Dendritic cell treated with granulocyte-macrophage colony-stimulating factor and Interleukin-4, amounts not matched to agents 40 ng/mL and 50 ng/mL, for 4 days (primary cell): ENCODE data around the gene MYO10.
"Not testable (repeated sequence)": the region's sequence is repeated elsewhere in the genome, so short reads cannot be mapped to it uniquely, and the experiment has no call there.

ENCODE experiments used
- H3K27ac Mint-ChIP-seq: one replicate; pipeline ENCODE4 v1.8.0; 2022; ENCODE audit warnings: mild to moderate bottlenecking, mixed read lengths
- H3K27me3 Mint-ChIP-seq: one replicate; pipeline ENCODE4 v1.8.0; 2022; ENCODE audit warnings: mild to moderate bottlenecking, mixed read lengths
- H3K36me3 Mint-ChIP-seq: one replicate; pipeline ENCODE4 v1.8.0; 2022; ENCODE audit warnings: low read depth, mixed read lengths
- H3K4me1 Mint-ChIP-seq: one replicate; pipeline ENCODE4 v1.8.0; 2022; ENCODE audit warnings: low read depth, mixed read lengths
- H3K4me3 Mint-ChIP-seq: one replicate; pipeline ENCODE4 v1.8.0; 2022; ENCODE audit warnings: mild to moderate bottlenecking, moderate library complexity, mixed read lengths
- H3K9me3 Mint-ChIP-seq: one replicate; pipeline ENCODE4 v1.8.0; 2022; ENCODE audit warnings: mixed read lengths
- intact Hi-C: fragments of 100-400 bp; cut with micrococcal nuclease; formaldehyde crosslinking; loops from one replicate; pipeline ENCODE4 v1.15.0; 2022

Gene MYO10

GRCh38 chr5:16666130-16666882 lies 269.8 kb downstream of the MYO10 start:
- Mint-ChIP-seq H3K36me3 (no peaks in the 10 kb centered on the region), H3K9me3 (no peaks in the 10 kb centered on the region), H3K27ac (no peak overlapping the region), H3K4me1 (no peaks in the 10 kb centered on the region), H3K4me3 (no peak overlapping the region), H3K27me3 (no peaks in the 10 kb centered on the region)
- intact Hi-C loops, result loop anchor here (10.0 kb wide), 1 partner anchor 172 kb away; no protein-coding TSS in a partner anchor

- H3K4me3 Mint-ChIP-seq, result no peak overlapping the region
- no peaks in the 10 kb centered on the region for H3K9me3 Mint-ChIP-seq
- no peaks in the 10 kb centered on the region for H3K4me1 Mint-ChIP-seq
- no peaks in the 10 kb centered on the region for H3K36me3 Mint-ChIP-seq
- H3K27ac Mint-ChIP-seq, result no peak overlapping the region
- H3K27me3 Mint-ChIP-seq, result no peaks in the 10 kb centered on the region
- intact Hi-C loops, result loop anchor here (10.0 kb wide), 1 partner anchor 171 kb away; no protein-coding TSS in a partner anchor
These were observed 270.5 kb downstream of the MYO10 start for GRCh38 chr5:16665601-16666000.

GRCh38 chr5:16664368-16664767 lies 271.7 kb downstream of the MYO10 start:
- H3K4me1 Mint-ChIP-seq, result no peaks in the 10 kb centered on the region
- intact Hi-C loops, result loop anchor here (10.0 kb wide), 1 partner anchor 170 kb away; no protein-coding TSS in a partner anchor
- H3K27ac Mint-ChIP-seq, result no peak overlapping the region
- no peak overlapping the region for H3K4me3 Mint-ChIP-seq
- no peaks in the 10 kb centered on the region for H3K9me3 Mint-ChIP-seq
- no peaks in the 10 kb centered on the region for H3K27me3 Mint-ChIP-seq
- H3K36me3 Mint-ChIP-seq, result no peaks in the 10 kb centered on the region

GRCh38 chr5:16663840-16664239 lies 272.2 kb downstream of the MYO10 start:
- H3K36me3 Mint-ChIP-seq, result no peaks in the 10 kb centered on the region
- intact Hi-C loops, result loop anchor here (10.0 kb wide), 1 partner anchor 169 kb away; no protein-coding TSS in a partner anchor
- no peak overlapping the region for H3K4me3 Mint-ChIP-seq
- H3K27ac Mint-ChIP-seq, result no peak overlapping the region
- no peaks in the 10 kb centered on the region for H3K4me1 Mint-ChIP-seq
- H3K9me3 Mint-ChIP-seq, result no peaks in the 10 kb centered on the region
- no peaks in the 10 kb centered on the region for H3K27me3 Mint-ChIP-seq

GRCh38 chr5:16661713-16662112 lies 274.4 kb downstream of the MYO10 start:
- no peak overlapping the region for H3K4me3 Mint-ChIP-seq
- intact Hi-C loops, result loop anchor here (10.0 kb wide), 1 partner anchor 167 kb away; no protein-coding TSS in a partner anchor
- H3K27me3 Mint-ChIP-seq, result no peaks in the 10 kb centered on the region
- no peaks in the 10 kb centered on the region for H3K9me3 Mint-ChIP-seq
- no peak overlapping the region for H3K27ac Mint-ChIP-seq
- no peaks in the 10 kb centered on the region for H3K36me3 Mint-ChIP-seq
- peaks cover 1% of the 10 kb centered on the region for H3K4me1 Mint-ChIP-seq

GRCh38 chr5:16660982-16661381 lies 275.1 kb downstream of the MYO10 start:
- H3K36me3 Mint-ChIP-seq, result no peaks in the 10 kb centered on the region
- H3K4me3 Mint-ChIP-seq, result no peak overlapping the region
- no peaks in the 10 kb centered on the region for H3K27me3 Mint-ChIP-seq
- no peaks in the 10 kb centered on the region for H3K9me3 Mint-ChIP-seq
- intact Hi-C loops, result loop anchor here (10.0 kb wide), 1 partner anchor 166 kb away; no protein-coding TSS in a partner anchor
- H3K27ac Mint-ChIP-seq, result no peak overlapping the region
- H3K4me1 Mint-ChIP-seq, result peaks cover 5% of the 10 kb centered on the region

GRCh38 chr5:16659536-16659935 lies 276.6 kb downstream of the MYO10 start:
- no peak overlapping the region for H3K27ac Mint-ChIP-seq
- no peak overlapping the region for H3K4me3 Mint-ChIP-seq
- H3K27me3 Mint-ChIP-seq, result no peaks in the 10 kb centered on the region
- H3K9me3 Mint-ChIP-seq, result no peaks in the 10 kb centered on the region
- peaks cover 5% of the 10 kb centered on the region for H3K4me1 Mint-ChIP-seq
- H3K36me3 Mint-ChIP-seq, result no peaks in the 10 kb centered on the region
- intact Hi-C loops, result no loop called here

- no peak overlapping the region for H3K27ac Mint-ChIP-seq
- peaks cover 5% of the 10 kb centered on the region for H3K4me1 Mint-ChIP-seq
- H3K36me3 Mint-ChIP-seq, result no peaks in the 10 kb centered on the region
- intact Hi-C loops, result no loop called here
- no peaks in the 10 kb centered on the region for H3K9me3 Mint-ChIP-seq
- H3K27me3 Mint-ChIP-seq, result no peaks in the 10 kb centered on the region
- no peak overlapping the region for H3K4me3 Mint-ChIP-seq
These were observed 279.4 kb downstream of the MYO10 start for GRCh38 chr5:16656561-16657191.

- H3K27me3 Mint-ChIP-seq, result no peaks in the 10 kb centered on the region
- H3K4me1 Mint-ChIP-seq, result peaks cover 5% of the 10 kb centered on the region
- H3K36me3 Mint-ChIP-seq, result no peaks in the 10 kb centered on the region
- intact Hi-C loops, result no loop called here
- H3K4me3 Mint-ChIP-seq, result no peak overlapping the region
- no peaks in the 10 kb centered on the region for H3K9me3 Mint-ChIP-seq
- H3K27ac Mint-ChIP-seq, result no peak overlapping the region
These were observed 281.3 kb downstream of the MYO10 start for GRCh38 chr5:16654647-16655334.

- H3K4me1 Mint-ChIP-seq, H3K9me3 Mint-ChIP-seq, H3K4me3 Mint-ChIP-seq, H3K27ac Mint-ChIP-seq, H3K36me3 Mint-ChIP-seq, H3K27me3 Mint-ChIP-seq, intact Hi-C loops: not testable (repeated sequence)
These were observed 287.3 kb downstream of the MYO10 start for GRCh38 chr5:16648739-16649138.

- Mint-ChIP-seq H3K27me3 (no peaks in the 10 kb centered on the region), H3K4me3 (no peak overlapping the region), H3K36me3 (no peaks in the 10 kb centered on the region), H3K4me1 (no peaks in the 10 kb centered on the region), H3K9me3 (peaks cover 9% of the 10 kb centered on the region), H3K27ac (no peak overlapping the region)
- intact Hi-C loops, result no loop called here
These were observed 291.7 kb downstream of the MYO10 start for GRCh38 chr5:16644301-16644889.

- intact Hi-C loops, result no loop called here
- Mint-ChIP-seq H3K36me3 (no peaks in the 10 kb centered on the region), H3K27ac (no peak overlapping the region), H3K27me3 (no peaks in the 10 kb centered on the region), H3K4me3 (no peak overlapping the region), H3K9me3 (peaks cover 4% of the 10 kb centered on the region), H3K4me1 (no peaks in the 10 kb centered on the region)
These were observed 293.2 kb downstream of the MYO10 start for GRCh38 chr5:16642867-16643266.

- Mint-ChIP-seq H3K27me3 (no peaks in the 10 kb centered on the region), H3K4me1 (no peaks in the 10 kb centered on the region), H3K4me3 (no peak overlapping the region), H3K36me3 (no peaks in the 10 kb centered on the region), H3K27ac (no peak overlapping the region), H3K9me3 (peaks cover 7% of the 10 kb centered on the region)
- intact Hi-C loops, result no loop called here
These were observed 296.9 kb downstream of the MYO10 start for GRCh38 chr5:16639206-16639605.

GRCh38 chr5:16628376-16628775 lies 307.7 kb downstream of the MYO10 start:
- no peaks in the 10 kb centered on the region for H3K27me3 Mint-ChIP-seq
- H3K27ac Mint-ChIP-seq, result no peak overlapping the region
- no peak overlapping the region for H3K4me3 Mint-ChIP-seq
- intact Hi-C loops, result no loop called here
- H3K36me3 Mint-ChIP-seq, result no peaks in the 10 kb centered on the region
- H3K9me3 Mint-ChIP-seq, result no peaks in the 10 kb centered on the region
- H3K4me1 Mint-ChIP-seq, result peaks cover 40% of the 10 kb centered on the region
